ENCODE results near the gene DEFB113.

DEFB113 gene

GRCh38 chr6:49934770-49935169, 34.7 kb downstream of the DEFB113 start:
- no peak for DNase-seq

- no peak for DNase-seq
Measured at GRCh38 chr6:49933526-49933925, 35.9 kb downstream of the DEFB113 start.

GRCh38 chr6:49929340-49929739, 40.1 kb downstream of the DEFB113 start:
- no peak for DNase-seq

DNA sequence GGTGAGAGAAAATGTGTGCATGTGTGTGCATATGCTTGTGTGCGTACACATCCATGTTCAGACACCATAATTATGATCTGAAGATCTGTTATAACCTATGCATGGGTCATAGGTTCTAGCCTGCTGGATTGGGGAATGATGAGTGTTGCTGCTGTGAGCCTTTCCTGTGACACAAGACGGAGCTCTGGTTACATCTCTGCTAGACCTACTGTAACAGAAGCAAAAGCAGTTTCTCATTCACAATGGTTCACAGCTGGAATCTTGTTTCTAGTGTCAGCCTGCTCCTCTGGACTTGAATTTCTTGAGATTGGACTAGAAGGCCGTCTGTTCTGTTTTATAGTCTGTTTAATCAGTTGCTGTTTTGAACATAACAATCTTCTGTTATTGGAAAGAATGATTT, 45.6 kb downstream of the DEFB113 start:
- no peak for DNase-seq

DNA sequence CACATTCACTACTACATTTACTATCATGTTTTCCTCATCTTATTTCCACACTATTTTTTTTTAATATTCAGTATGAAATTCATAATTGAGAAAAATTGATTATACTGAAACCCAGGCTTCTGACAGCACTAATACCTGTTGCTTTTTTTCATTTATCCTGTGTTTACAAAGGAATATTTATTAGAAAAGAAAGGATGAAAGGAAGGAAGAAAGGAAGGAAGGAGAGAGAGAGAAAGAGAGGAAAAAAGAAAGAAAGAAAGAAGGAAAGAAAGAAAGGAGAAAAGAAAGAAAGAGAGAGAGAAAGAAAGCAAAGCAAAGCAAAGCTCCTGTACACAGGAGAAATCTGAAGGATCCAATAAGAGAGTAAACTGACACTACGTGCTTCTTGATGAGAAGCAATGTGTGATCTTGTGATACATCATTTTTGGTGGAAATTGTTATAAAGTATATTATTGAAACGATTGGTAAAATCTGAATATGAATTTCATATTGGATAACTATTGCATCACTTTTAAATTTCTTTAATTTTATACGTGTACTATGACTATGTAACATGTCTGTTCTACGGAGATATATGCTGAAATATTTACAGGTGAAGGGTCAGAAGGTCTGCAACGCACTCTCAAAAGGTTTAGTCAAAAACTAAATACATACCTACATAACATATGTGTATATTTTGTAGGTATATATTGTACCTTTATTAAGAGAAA, 49.3 kb downstream of the DEFB113 start:
- DNase-seq: no peak

DNA sequence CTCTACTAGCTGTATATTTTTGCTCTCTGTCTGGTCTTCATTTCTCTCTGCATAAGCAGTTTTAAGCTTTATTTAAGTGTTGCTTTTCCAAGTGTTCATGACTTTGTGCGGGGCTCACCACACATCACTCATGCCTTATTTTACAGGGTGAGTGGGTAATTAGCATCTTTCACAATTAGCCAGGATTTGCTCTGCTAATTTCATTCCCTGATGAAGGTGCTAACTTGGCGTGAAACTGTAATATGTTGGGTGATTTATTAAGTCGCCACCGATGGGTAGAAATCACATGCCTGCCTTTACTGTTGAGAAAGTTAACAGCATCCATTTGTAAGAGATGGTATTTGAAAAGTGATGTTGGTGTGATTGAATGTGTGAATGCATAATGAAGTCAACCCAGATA, 50.2 kb downstream of the DEFB113 start:
- DNase-seq: no peak

- DNase-seq: no peak
Measured at GRCh38 chr6:49918787-49919186, 50.6 kb downstream of the DEFB113 start.

Measured in MV-4-11 (cell line).